ENCODE measurements around the gene GPC4.

- TF ChIP-seq CTCF (conservative IDR thresholded peaks at IDR 0.05) (no peak), ZFX (IDR thresholded peaks at IDR 0.05) (no peak)
These were observed 46.2 kb downstream of the GPC4 start for GRCh38 chrX:133369065-133369464.
